CD4-positive, alpha-beta memory T cell (primary cell): Measurements from ENCODE around the gene ATP6V0E1. TPM values are rescaled to one million over a fixed set of nuclear protein-coding genes. Genes with fewer than 3 reads are reported as not detected.
"Not testable (repeated sequence)": the region's sequence is repeated elsewhere in the genome, so short reads cannot be mapped to it uniquely, and the experiment has no call there.

Source experiments
- CTCF ChIA-PET: fragments of 350-600 bp; sonication (Branson Sonifier 250); formaldehyde crosslinking; loops from one replicate; lab custom pipeline; 2021; ENCODE audit warnings: inconsistent platforms; ENCODE audit not compliant: partially characterized antibody; lab: Charles Lee
- POLR2A ChIA-PET: fragments of 350-600 bp; sonication (Branson Sonifier 250); formaldehyde crosslinking; loops from one replicate; lab custom pipeline; 2021; ENCODE audit not compliant: partially characterized antibody; lab: Charles Lee
- DNase-seq, 5 donors: peaks; one replicate each; pipeline versions ENCODE4 v3.0.0 to v3.0.0-alpha.2; 2020 to 2022; ENCODE audit warnings: mixed read lengths in 1 of 5
- H3K27ac ChIP-seq: one replicate; pipeline ENCODE4 v1.7.0; 2013; ENCODE audit warnings: low read depth, low read length
- H3K27me3 ChIP-seq: 2 replicates; pipeline ENCODE4 v1.7.0; 2013; ENCODE audit warnings: mild to moderate bottlenecking, low read length, moderate library complexity; ENCODE audit not compliant: insufficient read depth
- H3K36me3 ChIP-seq: 2 replicates; pipeline ENCODE4 v1.7.0; 2013; ENCODE audit warnings: mild to moderate bottlenecking, low read length, moderate library complexity; ENCODE audit not compliant: insufficient read depth
- H3K4me1 ChIP-seq: 2 replicates; pipeline ENCODE4 v1.7.0; 2013; ENCODE audit warnings: mild to moderate bottlenecking, low read length, moderate library complexity; ENCODE audit not compliant: insufficient read depth
- H3K4me3 ChIP-seq, 2 donors: one replicate each; pipeline ENCODE4 v1.7.0; 2013; ENCODE audit warnings: low read length in 2 of 2, mild to moderate bottlenecking in 1 of 2
- H3K9me3 ChIP-seq, 2 donors: one replicate each; pipeline ENCODE4 v1.7.0; 2013; ENCODE audit warnings: low read length in 2 of 2, control low read depth in 1 of 2; ENCODE audit not compliant: control insufficient read depth in 1 of 2
- H3K27ac Mint-ChIP-seq, 7 donors: one replicate each; pipeline ENCODE4 v1.8.0; 2020 to 2021; ENCODE audit warnings: mixed read lengths in 7 of 7, mild to moderate bottlenecking in 6 of 7, inconsistent platforms in 3 of 7, moderate library complexity in 3 of 7
- H3K27me3 Mint-ChIP-seq, 2 donors: one replicate each; pipeline ENCODE4 v1.8.0; 2020 to 2021; ENCODE audit warnings: mixed read lengths in 2 of 2
- H3K36me3 Mint-ChIP-seq, 2 donors: one replicate each; pipeline ENCODE4 v1.8.0; 2020 to 2021; ENCODE audit warnings: mixed read lengths in 2 of 2, inconsistent platforms in 1 of 2, mild to moderate bottlenecking in 1 of 2
- H3K4me1 Mint-ChIP-seq, 4 donors: one replicate each; pipeline ENCODE4 v1.8.0; 2020 to 2021; ENCODE audit warnings: mixed read lengths in 4 of 4, mild to moderate bottlenecking in 1 of 4
- H3K4me3 Mint-ChIP-seq, 8 donors: one replicate each; pipeline ENCODE4 v1.8.0; 2020 to 2021; ENCODE audit warnings: mixed read lengths in 8 of 8, mild to moderate bottlenecking in 7 of 8, moderate library complexity in 6 of 8, inconsistent platforms in 3 of 8
- H3K9me3 Mint-ChIP-seq, 8 donors: one replicate each; pipeline ENCODE4 v1.8.0; 2020 to 2021; ENCODE audit warnings: mixed read lengths in 8 of 8, mild to moderate bottlenecking in 5 of 8, inconsistent platforms in 3 of 8, moderate library complexity in 1 of 8
- intact Hi-C: fragments of 100-400 bp; cut with micrococcal nuclease; formaldehyde crosslinking; loops from one replicate; pipeline ENCODE4 v1.15.1; 2023
- polyA plus RNA-seq, 2 donors: library from polyadenylated mRNA; unstranded; fragments of 300-500 nt; fragmentation: Illumina TruSeq; gene quantifications; one replicate each; pipeline ENCODE4 v1.2.3, GENCODE V29; 2021
- total RNA-seq, 2 experiments: library from RNA; stranded (reverse); gene quantifications; one replicate each; pipeline ENCODE4 v1.2.3, GENCODE V29; 2021

The ATP6V0E1 gene
- total and polyA plus RNA-seq, 4 experiments from 2014 or later, result 158 to 559 (median 304) TPM

DNA sequence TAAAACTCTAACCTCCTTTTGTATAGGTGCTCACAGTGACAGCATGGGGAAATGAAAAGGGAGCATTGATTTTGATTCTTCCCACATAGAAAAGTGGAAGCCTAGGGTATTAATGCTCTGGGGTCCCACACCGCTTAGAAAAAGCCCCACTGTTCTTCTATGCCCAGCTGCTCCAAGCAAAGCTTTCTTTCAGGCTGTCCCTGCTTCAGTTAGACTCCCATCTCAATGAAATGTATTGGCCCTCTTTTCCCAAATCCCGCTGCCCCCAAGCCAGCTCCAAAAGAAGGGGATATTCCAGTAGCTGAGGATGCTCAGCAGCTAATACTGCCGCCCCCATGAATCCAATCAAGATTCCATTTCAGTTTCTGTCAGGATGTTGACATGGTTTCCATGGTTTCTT lies 55.6 kb downstream of the ATP6V0E1 start:
- no peaks in the 10 kb centered on the region for H3K9me3 ChIP-seq
- POLR2A ChIA-PET, result interaction anchor here (0.7 to 2.2 kb wide), 3 partner anchors 10 to 18 kb away, joined by 3 to 5 read pairs (median 3); no protein-coding TSS in a partner anchor
- Mint-ChIP-seq H3K4me1 (peaks cover 34 to 58% (median 48%) of the 10 kb centered on the region in 4 donors), H3K9me3 (peaks cover 0 to 2% (median 0%) of the 10 kb centered on the region in 8 donors), H3K27ac (peak overlapping the region in 6 of 7 donors; percentile 20 to 96 (median 80)), H3K4me3 (no peak overlapping the region), H3K27me3 (no peaks in the 10 kb centered on the region), H3K36me3 (peaks cover 3 to 10% of the 10 kb centered on the region in 2 donors)
- no peaks in the 10 kb centered on the region for H3K27me3 ChIP-seq
- H3K36me3 ChIP-seq, result peaks cover 6% of the 10 kb centered on the region
- no peak overlapping the region for H3K4me3 ChIP-seq
- peaks cover 42% of the 10 kb centered on the region for H3K4me1 ChIP-seq
- H3K27ac ChIP-seq, result no peak overlapping the region
- no peak for DNase-seq
- CTCF ChIA-PET, result interaction anchor here (2.0 kb wide), 1 partner anchor 18 kb away, joined by 7 read pairs; no protein-coding TSS in a partner anchor
- intact Hi-C loops, result no loop called here

DNA sequence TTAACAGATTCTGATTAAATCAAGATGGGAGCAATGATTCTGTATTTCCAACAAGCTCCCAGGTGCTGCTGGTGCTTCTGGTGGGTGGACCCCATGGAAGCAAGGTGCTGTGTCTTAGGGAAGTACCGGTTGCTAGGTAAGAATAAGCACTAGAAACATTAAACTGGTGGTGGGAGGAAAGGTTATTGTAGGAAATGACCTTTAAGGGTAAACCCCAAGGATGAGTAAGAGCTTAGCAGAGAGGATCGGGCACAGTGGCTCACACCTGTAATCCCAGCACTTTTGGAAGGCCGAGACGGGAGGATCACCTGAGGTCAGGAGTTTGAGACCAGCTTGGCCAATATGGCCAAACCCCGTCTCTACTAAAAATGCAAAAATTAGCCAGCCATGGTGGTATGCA lies 56.4 kb downstream of the ATP6V0E1 start:
- ChIA-PET POLR2A (interaction anchor here (1.3 to 2.2 kb wide), 3 partner anchors 10 to 17 kb away, joined by 3 to 5 read pairs (median 5); no protein-coding TSS in a partner anchor), CTCF (interaction anchor here (1.5 to 2.0 kb wide), 2 partner anchors 10 to 18 kb away, joined by 6 to 7 read pairs; no protein-coding TSS in a partner anchor)
- H3K27ac ChIP-seq, result no peak overlapping the region
- peak overlapping the region in 1 of 8 donors; percentile 30 for H3K4me3 Mint-ChIP-seq
- DNase-seq, result no peak
- H3K9me3 ChIP-seq, result no peaks in the 10 kb centered on the region
- H3K36me3 Mint-ChIP-seq, result peaks cover 0 to 3% of the 10 kb centered on the region in 2 donors
- no peak overlapping the region for H3K4me3 ChIP-seq
- no peaks in the 10 kb centered on the region for H3K27me3 Mint-ChIP-seq
- H3K4me1 Mint-ChIP-seq, result peaks cover 26 to 50% (median 40%) of the 10 kb centered on the region in 4 donors
- H3K9me3 Mint-ChIP-seq, result peaks cover 0 to 2% (median 0%) of the 10 kb centered on the region in 8 donors
- H3K27me3 ChIP-seq, result no peaks in the 10 kb centered on the region
- H3K4me1 ChIP-seq, result peaks cover 34% of the 10 kb centered on the region
- peaks cover 1% of the 10 kb centered on the region for H3K36me3 ChIP-seq
- intact Hi-C loops, result no loop called here
- peak overlapping the region; percentile 2 to 96 (median 78) for H3K27ac Mint-ChIP-seq

DNA sequence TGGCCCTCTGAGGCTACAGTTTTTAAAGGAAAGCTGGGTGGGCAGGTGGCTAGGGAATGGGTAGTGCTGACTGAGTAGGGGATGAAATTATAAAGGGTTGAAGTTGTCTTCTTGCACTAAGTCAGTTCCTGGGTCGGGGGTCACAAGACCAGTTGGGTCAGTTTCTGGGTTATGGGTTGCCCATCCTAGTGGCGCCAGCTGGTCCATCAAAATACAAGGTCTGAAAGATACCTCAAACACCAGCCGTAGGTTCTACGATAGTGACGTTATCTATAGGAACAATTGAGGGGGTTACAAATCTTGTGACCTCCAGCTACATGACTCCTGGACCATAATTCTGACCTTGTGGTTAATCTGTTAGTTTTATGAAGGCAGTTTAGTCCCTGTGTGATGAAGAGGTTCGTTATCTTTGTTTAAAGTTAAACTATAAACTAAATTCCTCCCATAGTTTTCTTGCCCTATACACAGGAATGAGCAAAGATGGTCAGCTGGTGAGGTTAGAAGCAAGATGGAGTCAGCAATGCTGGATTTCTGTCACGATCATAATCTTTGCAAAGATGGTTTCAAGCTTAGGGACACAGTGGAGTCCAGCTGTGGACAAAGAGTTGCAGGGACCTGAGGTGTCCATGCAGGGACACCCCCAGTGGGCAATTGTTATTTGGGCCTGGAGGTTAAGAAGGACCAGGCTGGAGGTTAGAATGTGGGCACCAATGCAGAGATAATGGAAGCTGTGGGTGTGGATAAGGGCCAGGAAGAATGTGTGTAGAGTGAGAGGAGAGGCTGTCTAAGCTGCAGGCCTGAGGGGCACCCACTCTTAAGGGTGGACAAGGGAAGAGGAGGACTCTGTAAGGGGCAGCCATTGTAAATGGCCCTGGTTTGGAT lies 58.6 kb downstream of the ATP6V0E1 start:
- Mint-ChIP-seq H3K9me3 (no peaks in the 10 kb centered on the region), H3K27ac (peak overlapping the region in 4 of 7 donors; percentile 14 to 77 (median 47)), H3K36me3 (no peaks in the 10 kb centered on the region), H3K4me3 (no peak overlapping the region), H3K4me1 (peaks cover 12 to 29% (median 21%) of the 10 kb centered on the region in 4 donors), H3K27me3 (no peaks in the 10 kb centered on the region)
- ChIA-PET POLR2A (interaction anchor here (1.1 kb wide), 1 partner anchor 15 kb away, joined by 5 read pairs; no protein-coding TSS in a partner anchor), CTCF (interaction anchor here (0.9 to 1.6 kb wide), 2 partner anchors 11 to 15 kb away, joined by 3 to 5 read pairs; no protein-coding TSS in a partner anchor)
- no peak for DNase-seq
- Histone ChIP-seq H3K4me3 (no peak overlapping the region), H3K27ac (no peak overlapping the region), H3K9me3 (no peaks in the 10 kb centered on the region), H3K27me3 (no peaks in the 10 kb centered on the region), H3K4me1 (peaks cover 12% of the 10 kb centered on the region), H3K36me3 (no peaks in the 10 kb centered on the region)
- intact Hi-C loops, result no loop called here

DNA sequence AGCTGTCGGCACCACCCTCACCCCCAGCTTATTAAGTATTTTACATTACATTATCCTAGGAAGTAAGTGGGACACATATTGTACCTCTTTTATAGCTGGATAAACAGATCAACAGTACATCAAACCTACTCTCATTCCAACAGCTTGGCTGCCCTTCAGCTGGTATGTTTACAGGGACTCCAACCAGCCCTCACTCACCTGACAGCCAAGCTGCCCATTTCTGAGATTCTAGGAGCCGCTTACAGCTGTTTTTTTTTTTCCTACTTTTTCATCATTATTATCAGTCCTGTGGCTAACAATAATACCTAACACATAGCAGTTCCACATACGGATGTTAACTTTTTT lies 59.2 kb downstream of the ATP6V0E1 start:
- Histone ChIP-seq H3K4me3 (no peak overlapping the region), H3K9me3 (no peaks in the 10 kb centered on the region), H3K27me3 (no peaks in the 10 kb centered on the region), H3K4me1 (peaks cover 7% of the 10 kb centered on the region), H3K27ac (no peak overlapping the region), H3K36me3 (no peaks in the 10 kb centered on the region)
- POLR2A ChIA-PET, result interaction anchor here (0.6 to 1.1 kb wide), 2 partner anchors 14 to 61 kb away, joined by 4 to 5 read pairs; no protein-coding TSS in a partner anchor
- DNase-seq, result no peak
- H3K4me1 Mint-ChIP-seq, result peaks cover 11 to 25% (median 16%) of the 10 kb centered on the region in 4 donors
- CTCF ChIA-PET, result interaction anchor here (0.9 to 1.6 kb wide), 2 partner anchors 10 to 15 kb away, joined by 3 to 5 read pairs; no protein-coding TSS in a partner anchor
- no peaks in the 10 kb centered on the region for H3K27me3 Mint-ChIP-seq
- H3K9me3 Mint-ChIP-seq, result no peaks in the 10 kb centered on the region
- H3K27ac Mint-ChIP-seq, result no peak overlapping the region
- H3K36me3 Mint-ChIP-seq, result no peaks in the 10 kb centered on the region
- intact Hi-C loops, result no loop called here
- H3K4me3 Mint-ChIP-seq, result no peak overlapping the region

DNA sequence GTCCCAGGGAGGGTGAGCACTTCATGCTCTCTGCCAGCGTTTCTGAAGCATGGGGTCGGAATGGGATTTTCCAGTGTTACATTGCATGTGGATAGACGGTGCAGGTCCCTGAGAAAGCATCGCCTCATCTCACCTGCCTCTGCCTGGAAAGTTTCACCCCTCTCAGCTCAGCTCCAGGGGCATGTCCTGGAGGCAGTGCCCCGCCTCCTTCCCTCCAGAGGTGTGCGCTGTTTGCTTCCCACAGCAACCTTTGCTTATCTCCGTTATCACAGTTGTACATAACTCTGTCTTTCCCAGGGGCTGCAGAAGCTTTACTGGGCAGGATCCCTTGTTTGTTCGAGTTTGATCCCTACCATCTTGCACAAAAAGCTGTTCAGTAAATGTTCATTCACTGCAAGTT lies 61.9 kb downstream of the ATP6V0E1 start:
- H3K36me3 Mint-ChIP-seq, result no peaks in the 10 kb centered on the region
- ChIA-PET POLR2A (interaction anchor here (2.2 kb wide), 1 partner anchor 10 kb away, joined by 6 read pairs; no protein-coding TSS in a partner anchor), CTCF (interaction anchor here (0.6 to 1.2 kb wide), 2 partner anchors 11 to 71 kb away, joined by 3 read pairs; no protein-coding TSS in a partner anchor)
- DNase-seq, result no peak
- H3K27me3 Mint-ChIP-seq, result no peaks in the 10 kb centered on the region
- no peak overlapping the region for H3K27ac Mint-ChIP-seq
- Histone ChIP-seq H3K27ac (no peak overlapping the region), H3K27me3 (no peaks in the 10 kb centered on the region), H3K4me3 (no peak overlapping the region), H3K36me3 (no peaks in the 10 kb centered on the region), H3K4me1 (no peaks in the 10 kb centered on the region), H3K9me3 (no peaks in the 10 kb centered on the region)
- intact Hi-C loops, result no loop called here
- no peak overlapping the region for H3K4me3 Mint-ChIP-seq
- peaks cover 0 to 5% (median 3%) of the 10 kb centered on the region in 4 donors for H3K4me1 Mint-ChIP-seq
- no peaks in the 10 kb centered on the region for H3K9me3 Mint-ChIP-seq

DNA sequence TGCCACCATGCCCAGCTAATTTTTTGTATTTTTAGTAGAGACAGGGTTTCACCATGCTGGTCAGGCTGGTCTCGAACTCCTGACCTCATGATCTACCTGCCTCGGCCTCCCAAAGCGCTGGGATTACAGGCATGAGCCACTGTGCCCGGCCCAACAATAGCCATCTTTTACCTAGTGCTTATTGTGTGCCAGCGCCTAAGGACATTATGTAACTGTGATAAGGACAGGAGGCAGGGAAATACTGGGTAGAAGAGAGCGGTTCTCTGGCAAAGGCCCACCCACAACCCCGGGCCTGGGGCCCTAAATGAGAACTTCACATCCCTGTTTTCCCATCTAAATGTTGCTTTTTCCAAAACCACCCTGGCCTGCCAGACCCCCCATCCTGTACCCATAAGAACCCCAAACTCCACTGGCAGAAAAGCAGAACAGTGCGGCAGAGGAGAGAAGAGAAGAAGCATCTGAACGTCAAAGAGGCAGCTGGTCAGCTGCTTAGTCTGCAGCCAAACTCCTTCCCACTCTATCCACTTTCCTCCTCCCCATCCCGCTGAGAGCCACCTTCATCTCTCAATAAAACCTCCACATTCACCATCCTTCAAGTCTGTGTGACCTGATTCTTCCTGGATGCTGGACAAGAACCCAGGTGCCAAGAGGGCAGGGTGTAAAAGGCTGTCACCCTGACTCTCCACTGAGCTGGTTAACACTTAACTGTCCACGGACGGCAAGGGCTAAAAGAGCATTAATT lies 63.7 kb downstream of the ATP6V0E1 start:
- H3K27me3 ChIP-seq, DNase-seq, H3K4me1 Mint-ChIP-seq, H3K36me3 Mint-ChIP-seq, H3K4me1 ChIP-seq, H3K27ac ChIP-seq, intact Hi-C loops, H3K27me3 Mint-ChIP-seq, H3K36me3 ChIP-seq, H3K4me3 ChIP-seq, POLR2A ChIA-PET, H3K4me3 Mint-ChIP-seq, H3K9me3 Mint-ChIP-seq, H3K9me3 ChIP-seq: not testable (repeated sequence)
- CTCF ChIA-PET, result interaction anchor here (1.1 kb wide), 1 partner anchor 95 kb away, joined by 4 read pairs; no protein-coding TSS in a partner anchor
- peak overlapping the region in 1 of 7 donors; percentile 58 for H3K27ac Mint-ChIP-seq
